Dendritic cell treated with granulocyte-macrophage colony-stimulating factor and Interleukin-4, amounts not matched to agents 40 ng/mL and 50 ng/mL, for 4 days (primary cell): ENCODE measurements around the gene ADAMTSL3.

Experiments
- H3K27ac Mint-ChIP-seq: one replicate; pipeline ENCODE4 v1.8.0; 2022; ENCODE audit warnings: mild to moderate bottlenecking, mixed read lengths
- H3K27me3 Mint-ChIP-seq: one replicate; pipeline ENCODE4 v1.8.0; 2022; ENCODE audit warnings: mild to moderate bottlenecking, mixed read lengths
- H3K36me3 Mint-ChIP-seq: one replicate; pipeline ENCODE4 v1.8.0; 2022; ENCODE audit warnings: low read depth, mixed read lengths
- H3K4me1 Mint-ChIP-seq: one replicate; pipeline ENCODE4 v1.8.0; 2022; ENCODE audit warnings: low read depth, mixed read lengths
- H3K4me3 Mint-ChIP-seq: one replicate; pipeline ENCODE4 v1.8.0; 2022; ENCODE audit warnings: mild to moderate bottlenecking, moderate library complexity, mixed read lengths
- H3K9me3 Mint-ChIP-seq: one replicate; pipeline ENCODE4 v1.8.0; 2022; ENCODE audit warnings: mixed read lengths
- intact Hi-C: fragments of 100-400 bp; cut with micrococcal nuclease; formaldehyde crosslinking; loops from one replicate; pipeline ENCODE4 v1.15.0; 2022

The ADAMTSL3 gene

GRCh38 chr15:83816124-83816883 lies 162.4 kb downstream of the ADAMTSL3 start:
- no peaks in the 10 kb centered on the region for H3K4me1 Mint-ChIP-seq
- no peak overlapping the region for H3K4me3 Mint-ChIP-seq

GRCh38 chr15:83818591-83818990 lies 164.7 kb downstream of the ADAMTSL3 start:
- no peaks in the 10 kb centered on the region for H3K4me1 Mint-ChIP-seq
- H3K4me3 Mint-ChIP-seq: no peak overlapping the region
- peaks cover 6% of the 10 kb centered on the region for H3K9me3 Mint-ChIP-seq
- no peaks in the 10 kb centered on the region for H3K36me3 Mint-ChIP-seq
- peaks cover 2% of the 10 kb centered on the region for H3K27me3 Mint-ChIP-seq
- intact Hi-C loops: no loop called here
- H3K27ac Mint-ChIP-seq: no peak overlapping the region

More at GRCh38 chr15:83816124-83816883, 162.4 kb downstream of the ADAMTSL3 start:
- Mint-ChIP-seq H3K27me3 (peaks cover 2% of the 10 kb centered on the region), H3K36me3 (no peaks in the 10 kb centered on the region), H3K27ac (no peak overlapping the region), H3K9me3 (no peaks in the 10 kb centered on the region)
- intact Hi-C loops: no loop called here

GRCh38 chr15:83830381-83830780 lies 176.5 kb downstream of the ADAMTSL3 start:
- no peaks in the 10 kb centered on the region for H3K36me3 Mint-ChIP-seq
- no peak overlapping the region for H3K27ac Mint-ChIP-seq
- H3K9me3 Mint-ChIP-seq: no peaks in the 10 kb centered on the region
- H3K4me3 Mint-ChIP-seq: no peak overlapping the region
- intact Hi-C loops: no loop called here
- H3K27me3 Mint-ChIP-seq: no peaks in the 10 kb centered on the region
- H3K4me1 Mint-ChIP-seq: no peaks in the 10 kb centered on the region

GRCh38 chr15:83833569-83833968 lies 179.6 kb downstream of the ADAMTSL3 start:
- Mint-ChIP-seq H3K36me3 (no peaks in the 10 kb centered on the region), H3K27ac (no peak overlapping the region), H3K4me1 (no peaks in the 10 kb centered on the region), H3K4me3 (no peak overlapping the region), H3K9me3 (no peaks in the 10 kb centered on the region), H3K27me3 (no peaks in the 10 kb centered on the region)
- intact Hi-C loops: no loop called here

- H3K4me3 Mint-ChIP-seq: no peak overlapping the region
- H3K27ac Mint-ChIP-seq: no peak overlapping the region
- H3K9me3 Mint-ChIP-seq: no peaks in the 10 kb centered on the region
- no peaks in the 10 kb centered on the region for H3K4me1 Mint-ChIP-seq
- no peaks in the 10 kb centered on the region for H3K27me3 Mint-ChIP-seq
- intact Hi-C loops: no loop called here
- H3K36me3 Mint-ChIP-seq: no peaks in the 10 kb centered on the region
These were observed 181.6 kb downstream of the ADAMTSL3 start for GRCh38 chr15:83835479-83835878.

- intact Hi-C loops: no loop called here
- Mint-ChIP-seq H3K36me3 (no peaks in the 10 kb centered on the region), H3K27me3 (no peaks in the 10 kb centered on the region), H3K4me1 (no peaks in the 10 kb centered on the region), H3K27ac (no peak overlapping the region), H3K4me3 (no peak overlapping the region), H3K9me3 (no peaks in the 10 kb centered on the region)
These were observed 184.1 kb downstream of the ADAMTSL3 start for GRCh38 chr15:83837945-83838571.

- intact Hi-C loops: no loop called here
- Mint-ChIP-seq H3K27me3 (no peaks in the 10 kb centered on the region), H3K4me1 (no peaks in the 10 kb centered on the region), H3K36me3 (no peaks in the 10 kb centered on the region), H3K27ac (no peak overlapping the region), H3K9me3 (no peaks in the 10 kb centered on the region), H3K4me3 (no peak overlapping the region)
These were observed 184.8 kb downstream of the ADAMTSL3 start for GRCh38 chr15:83838763-83839162.

- H3K27ac Mint-ChIP-seq: no peak overlapping the region
- no peaks in the 10 kb centered on the region for H3K27me3 Mint-ChIP-seq
- H3K9me3 Mint-ChIP-seq: no peaks in the 10 kb centered on the region
- no peaks in the 10 kb centered on the region for H3K36me3 Mint-ChIP-seq
- no peak overlapping the region for H3K4me3 Mint-ChIP-seq
- H3K4me1 Mint-ChIP-seq: peaks cover 3% of the 10 kb centered on the region
- intact Hi-C loops: no loop called here
These were observed 188.4 kb downstream of the ADAMTSL3 start for GRCh38 chr15:83842281-83842680.

- H3K27ac Mint-ChIP-seq: no peak overlapping the region
- H3K4me3 Mint-ChIP-seq: no peak overlapping the region
- H3K36me3 Mint-ChIP-seq: no peaks in the 10 kb centered on the region
- intact Hi-C loops: no loop called here
- no peaks in the 10 kb centered on the region for H3K9me3 Mint-ChIP-seq
- H3K27me3 Mint-ChIP-seq: no peaks in the 10 kb centered on the region
- H3K4me1 Mint-ChIP-seq: peaks cover 5% of the 10 kb centered on the region
These were observed 189.5 kb downstream of the ADAMTSL3 start for GRCh38 chr15:83843471-83843871.

- Mint-ChIP-seq H3K36me3 (no peaks in the 10 kb centered on the region), H3K4me1 (peaks cover 5% of the 10 kb centered on the region), H3K27ac (no peak overlapping the region), H3K9me3 (no peaks in the 10 kb centered on the region), H3K27me3 (no peaks in the 10 kb centered on the region), H3K4me3 (no peak overlapping the region)
- intact Hi-C loops: no loop called here
These were observed 190.8 kb downstream of the ADAMTSL3 start for GRCh38 chr15:83844742-83845141.

GRCh38 chr15:83845230-83845629 lies 191.3 kb downstream of the ADAMTSL3 start:
- Mint-ChIP-seq H3K27ac (no peak overlapping the region), H3K4me3 (no peak overlapping the region), H3K9me3 (no peaks in the 10 kb centered on the region), H3K27me3 (no peaks in the 10 kb centered on the region), H3K4me1 (peaks cover 5% of the 10 kb centered on the region), H3K36me3 (no peaks in the 10 kb centered on the region)
- intact Hi-C loops: no loop called here

GRCh38 chr15:83846847-83847246 lies 192.9 kb downstream of the ADAMTSL3 start:
- H3K27me3 Mint-ChIP-seq: peaks cover 3% of the 10 kb centered on the region
- H3K9me3 Mint-ChIP-seq: no peaks in the 10 kb centered on the region
- no peak overlapping the region for H3K4me3 Mint-ChIP-seq
- intact Hi-C loops: no loop called here
- no peak overlapping the region for H3K27ac Mint-ChIP-seq
- peaks cover 5% of the 10 kb centered on the region for H3K4me1 Mint-ChIP-seq
- no peaks in the 10 kb centered on the region for H3K36me3 Mint-ChIP-seq

- Mint-ChIP-seq H3K36me3 (no peaks in the 10 kb centered on the region), H3K27me3 (peaks cover 3% of the 10 kb centered on the region), H3K4me1 (peaks cover 5% of the 10 kb centered on the region), H3K27ac (no peak overlapping the region), H3K9me3 (no peaks in the 10 kb centered on the region), H3K4me3 (no peak overlapping the region)
- intact Hi-C loops: no loop called here
These were observed 194.6 kb downstream of the ADAMTSL3 start for GRCh38 chr15:83848315-83849050.

- peaks cover 3% of the 10 kb centered on the region for H3K27me3 Mint-ChIP-seq
- H3K36me3 Mint-ChIP-seq: no peaks in the 10 kb centered on the region
- intact Hi-C loops: no loop called here
- H3K27ac Mint-ChIP-seq: no peak overlapping the region
- no peaks in the 10 kb centered on the region for H3K9me3 Mint-ChIP-seq
- H3K4me3 Mint-ChIP-seq: no peak overlapping the region
- peaks cover 5% of the 10 kb centered on the region for H3K4me1 Mint-ChIP-seq
These were observed 196.1 kb downstream of the ADAMTSL3 start for GRCh38 chr15:83850015-83850414.
